ENCODE data around the gene MACROD2. TPM values are rescaled to one million over a fixed set of nuclear protein-coding genes. Genes with fewer than 3 reads are reported as not detected.

The MACROD2 gene
- total RNA-seq, 1 experiment from 2014 or later: 1.6 TPM

DNA sequence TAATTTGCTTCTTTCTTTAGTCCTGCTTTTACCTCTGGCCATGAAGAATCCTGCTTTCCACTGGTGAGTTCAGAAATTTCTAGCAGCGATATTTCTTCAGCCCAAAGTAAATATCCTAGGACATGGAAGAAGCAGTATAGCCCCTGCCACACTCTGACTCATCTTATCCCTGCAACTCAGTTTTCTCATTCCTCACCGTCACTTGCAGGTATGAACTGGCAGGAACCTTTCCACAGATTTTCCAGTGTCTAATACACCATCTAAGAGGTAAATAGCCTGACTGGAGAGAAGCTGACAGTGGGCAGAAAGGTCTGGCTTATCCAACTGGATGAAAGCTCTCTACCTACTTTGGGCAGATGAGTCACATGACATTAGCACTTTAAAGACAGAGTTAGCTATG, 1158.8 kb downstream of the MACROD2 start:
- no peak overlapping the region for H2AFZ ChIP-seq (ENCODE audit: low read length)
- no peaks in the 10 kb centered on the region for H4K20me1 ChIP-seq (ENCODE audit: control insufficient read depth, insufficient read depth, insufficient read length)
- H3K4me2 ChIP-seq (ENCODE audit: insufficient read depth, insufficient read length, low read length): no peak overlapping the region
- H4K5ac ChIP-seq (ENCODE audit: insufficient read length, low read depth, low read length): no peak overlapping the region
- no peak overlapping the region for H4K8ac ChIP-seq (replicated peaks; ENCODE audit: insufficient read length, low read depth, low read length)
- Mint-ChIP-seq H3K27me3 (ENCODE audit: low read depth) (no peaks in the 10 kb centered on the region; the same call in none of the 2 replicates), H3K9me3 (peaks cover 0 to 14% of the 10 kb centered on the region in 2 experiments), H3K4me3 (no peak overlapping the region), H3K27ac (no peak overlapping the region), H3K36me3 (ENCODE audit: insufficient read depth in 1 of 3, low read depth in 3 of 3) (peaks cover 7 to 28% (median 27%) of the 10 kb centered on the region in 3 experiments), H3K4me1 (peaks cover 3 to 18% of the 10 kb centered on the region in 2 experiments; a peak in 2 of 4 replicates)
- no peak overlapping the region for H3K9ac ChIP-seq (ENCODE audit: extremely low read depth, insufficient read length, low read length)
- no peaks in the 10 kb centered on the region for H3K27me3 ChIP-seq (ENCODE audit: insufficient read depth, low read length)
- H3K27ac ChIP-seq (ENCODE audit: insufficient read length, low read depth, low read length): no peak overlapping the region
- H3K18ac ChIP-seq (ENCODE audit: insufficient read length, low read depth, low read length): no peak overlapping the region
- no peak overlapping the region for H2BK15ac ChIP-seq (ENCODE audit: low read depth, low read length)
- H2BK12ac ChIP-seq (ENCODE audit: insufficient read length, low read depth, low read length): no peak overlapping the region
- no CpG with 5 or more reads among the region's 2 CpGs for WGBS (ENCODE audit: extremely low coverage, insufficient read length, low lambda C conversion rate)
- no peak overlapping the region for H3K4ac ChIP-seq (ENCODE audit: low read depth, low read length)
- H2AK5ac ChIP-seq (ENCODE audit: insufficient read length, low read length): no peak overlapping the region
- no peak overlapping the region for H4K91ac ChIP-seq (ENCODE audit: insufficient read length, low read depth, low read length)
- H2BK20ac ChIP-seq (ENCODE audit: low read depth, low read length, poor library complexity, severe bottlenecking): no peak overlapping the region
- no peak overlapping the region for H3K23ac ChIP-seq (ENCODE audit: insufficient read length, low read depth, low read length)
- H3T11ph ChIP-seq (ENCODE audit: low read length): no peak overlapping the region
- no peaks in the 10 kb centered on the region for H3K9me3 ChIP-seq (ENCODE audit: control insufficient read depth, low read depth, low read length)
- H3K4me1 ChIP-seq (ENCODE audit: insufficient read depth, low read length): no peaks in the 10 kb centered on the region
- no peak overlapping the region for H2BK120ac ChIP-seq (ENCODE audit: low read depth, low read length, poor library complexity, severe bottlenecking)
- H3K79me2 ChIP-seq (ENCODE audit: insufficient read depth, low read length): no peaks in the 10 kb centered on the region
- TF ChIP-seq, protein P1, sequence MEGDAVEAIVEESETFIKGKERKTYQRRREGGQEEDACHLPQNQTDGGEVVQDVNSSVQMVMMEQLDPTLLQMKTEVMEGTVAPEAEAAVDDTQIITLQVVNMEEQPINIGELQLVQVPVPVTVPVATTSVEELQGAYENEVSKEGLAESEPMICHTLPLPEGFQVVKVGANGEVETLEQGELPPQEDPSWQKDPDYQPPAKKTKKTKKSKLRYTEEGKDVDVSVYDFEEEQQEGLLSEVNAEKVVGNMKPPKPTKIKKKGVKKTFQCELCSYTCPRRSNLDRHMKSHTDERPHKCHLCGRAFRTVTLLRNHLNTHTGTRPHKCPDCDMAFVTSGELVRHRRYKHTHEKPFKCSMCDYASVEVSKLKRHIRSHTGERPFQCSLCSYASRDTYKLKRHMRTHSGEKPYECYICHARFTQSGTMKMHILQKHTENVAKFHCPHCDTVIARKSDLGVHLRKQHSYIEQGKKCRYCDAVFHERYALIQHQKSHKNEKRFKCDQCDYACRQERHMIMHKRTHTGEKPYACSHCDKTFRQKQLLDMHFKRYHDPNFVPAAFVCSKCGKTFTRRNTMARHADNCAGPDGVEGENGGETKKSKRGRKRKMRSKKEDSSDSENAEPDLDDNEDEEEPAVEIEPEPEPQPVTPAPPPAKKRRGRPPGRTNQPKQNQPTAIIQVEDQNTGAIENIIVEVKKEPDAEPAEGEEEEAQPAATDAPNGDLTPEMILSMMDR (conservative IDR thresholded peaks at IDR 0.05): no peak
- no peak for DNase-seq
- no peaks in the 10 kb centered on the region for H3K79me1 ChIP-seq (ENCODE audit: insufficient read depth, low read depth, low read length, poor library complexity, severe bottlenecking)
- H2BK5ac ChIP-seq (ENCODE audit: insufficient read length, low read length): no peak overlapping the region
- no peak overlapping the region for H3K14ac ChIP-seq (ENCODE audit: insufficient read depth, low read length)
- H3K56ac ChIP-seq (ENCODE audit: insufficient read length, low read depth, low read length): no peak overlapping the region
- no peaks in the 10 kb centered on the region for H3K23me2 ChIP-seq (ENCODE audit: insufficient read length, low read depth, low read length, poor library complexity, severe bottlenecking)

Data from H9 (cell line).